CD1c-positive myeloid dendritic cell (primary cell): Measurements from ENCODE around the gene REPS1.
A peak's percentile ranks its signal among the peaks of the same experiment; 100 is the strongest.
"Not testable (repeated sequence)": the region's sequence is repeated elsewhere in the genome, so short reads cannot be mapped to it uniquely, and the experiment has no call there.

Experiments
- DNase-seq: peaks from one replicate; pipeline ENCODE4 v3.0.0-alpha.2; 2016; ENCODE audit errors: extremely low spot score

The REPS1 gene

GRCh38 chr6:138971601-138972000 is 16.5 kb downstream of the REPS1 start:
- peak; percentile 63 for DNase-seq

GRCh38 chr6:138970856-138971425 is 17.1 kb downstream of the REPS1 start:
- DNase-seq = peak; percentile 84

GRCh38 chr6:138970159-138970558 is 17.9 kb downstream of the REPS1 start:
- DNase-seq = peak; percentile 52

- no peak for DNase-seq
These were observed 21.2 kb downstream of the REPS1 start for GRCh38 chr6:138966870-138967269.

GRCh38 chr6:138965971-138966370 is 22.1 kb downstream of the REPS1 start:
- no peak for DNase-seq

GRCh38 chr6:138965291-138965874 is 22.7 kb downstream of the REPS1 start:
- DNase-seq = no peak

GRCh38 chr6:138964012-138964411 is 24.0 kb downstream of the REPS1 start:
- DNase-seq = no peak

- DNase-seq = no peak
These were observed 24.5 kb downstream of the REPS1 start for GRCh38 chr6:138963531-138963930.

GRCh38 chr6:138963119-138963518 is 24.9 kb downstream of the REPS1 start:
- no peak for DNase-seq

GRCh38 chr6:138959521-138959920 is 28.5 kb downstream of the REPS1 start:
- no peak for DNase-seq

GRCh38 chr6:138958595-138958994 is 29.5 kb downstream of the REPS1 start:
- DNase-seq = no peak

- no peak for DNase-seq
These were observed 30.1 kb downstream of the REPS1 start for GRCh38 chr6:138957903-138958302.

GRCh38 chr6:138957484-138957883 is 30.6 kb downstream of the REPS1 start:
- peak; percentile 66 for DNase-seq

- no peak for DNase-seq
These were observed 31.7 kb downstream of the REPS1 start for GRCh38 chr6:138956244-138956924.

GRCh38 chr6:138955262-138955661 is 32.8 kb downstream of the REPS1 start:
- no peak for DNase-seq

- no peak for DNase-seq
These were observed 34.6 kb downstream of the REPS1 start for GRCh38 chr6:138953451-138953850.

- DNase-seq = peak; percentile 38
These were observed 39.4 kb downstream of the REPS1 start for GRCh38 chr6:138948546-138949179.

- DNase-seq = peak; percentile 39
These were observed 40.0 kb downstream of the REPS1 start for GRCh38 chr6:138948004-138948403.

GRCh38 chr6:138945354-138945753 is 42.7 kb downstream of the REPS1 start:
- DNase-seq = no peak

GRCh38 chr6:138944412-138944811 is 43.6 kb downstream of the REPS1 start:
- DNase-seq = no peak

- no peak for DNase-seq
These were observed 44.9 kb downstream of the REPS1 start for GRCh38 chr6:138943089-138943625.

- DNase-seq = not testable (repeated sequence)
These were observed 51.2 kb downstream of the REPS1 start for GRCh38 chr6:138936873-138937272.

- no peak for DNase-seq
These were observed 56.4 kb downstream of the REPS1 start for GRCh38 chr6:138931660-138932059.
